HepG2 (cell line): ENCODE data around the gene PTGDR2. TPM values are rescaled to one million over a fixed set of nuclear protein-coding genes. Genes with fewer than 3 reads are reported as not detected.

Experiments
- ATAC-seq: fragments of 200-7000 bp; cut with Tn5 transposase; 3 replicates; pipeline ENCODE4 v1.9.1; 2020; ENCODE audit warnings: mild to moderate bottlenecking, moderate library complexity
- BruUV-seq: library from RNA; stranded (reverse); fragments of 400-500 nt; replicated peaks from 2 replicates; lab custom pipeline; 2021; lab: Mats Ljungman, UMichigan
- CTCF ChIA-PET: fragments of 300-600 bp; formaldehyde crosslinking; extraction: SDS; loops from one replicate; lab custom pipeline; 2021; ENCODE audit warnings: low total read pairs, inconsistent platforms, low intra/inter-chr PET ratio; lab: Yijun Ruan, JAX
- POLR2A ChIA-PET: fragments of 350-600 bp; sonication (Branson Sonifier 250); formaldehyde crosslinking; loops from one replicate; lab custom pipeline; 2020; ENCODE audit warnings: antibody characterized with exemption, inconsistent platforms; lab: Yijun Ruan, JAX
- DNase-seq: peaks from one replicate; pipeline ENCODE4 v3.0.0-alpha.2; 2015; ENCODE audit warnings: low spot score
- FAIRE-seq: peaks from 3 replicates; lab custom pipeline; 2011; peaks lifted over from hg19 to GRCh38; lab: Jason Lieb, UNC
- H2AFZ ChIP-seq: one replicate; pipeline ENCODE4 v1.6.1; 2011; ENCODE audit warnings: low read length, inconsistent platforms
- H3K27ac ChIP-seq: fragments of 300-600 bp; 3 replicates; pipeline ENCODE4 v1.8.0; 2011; ENCODE audit warnings: mixed run types, mild to moderate bottlenecking, mixed read lengths, low read length, inconsistent platforms; ENCODE audit not compliant: insufficient read depth; ENCODE audit errors: extremely low read length
- H3K27me3 ChIP-seq, 2 experiments: fragments of 200-600 bp in 1 of 2; 2 replicates in 1 of 2; 3 replicates in 1 of 2; pipeline versions ENCODE4 v1.6.0 to v1.8.0; 2011; ENCODE audit warnings: low read length in 2 of 2, mild to moderate bottlenecking in 2 of 2, moderate library complexity in 2 of 2, inconsistent platforms in 1 of 2; ENCODE audit not compliant: insufficient read depth in 2 of 2, control insufficient read depth in 1 of 2
- H3K36me3 ChIP-seq, 2 experiments: fragments of 200-600 bp in 1 of 2; replicated peaks in 1 of 2; 2 replicates in 1 of 2; 3 replicates in 1 of 2; pipeline versions ENCODE4 v1.5.1 to v1.8.0; 2011; ENCODE audit warnings: low read length in 2 of 2, inconsistent platforms in 1 of 2; ENCODE audit not compliant: insufficient read depth in 2 of 2, control insufficient read depth in 1 of 2
- H3K4me1 ChIP-seq: 2 replicates; pipeline ENCODE4 v1.5.1; 2012; ENCODE audit warnings: low read length, inconsistent platforms; ENCODE audit not compliant: insufficient read depth
- H3K4me2 ChIP-seq: 2 replicates; pipeline ENCODE4 v1.6.0; 2011; ENCODE audit warnings: low read depth, low read length, inconsistent platforms
- H3K4me3 ChIP-seq, 3 experiments: fragments of 200-600 bp in 1 of 3; sonication (generic), shearing (Covaris generic) in 1 of 3; replicated peaks in 1 of 3; 2 replicates each; pipeline ENCODE4 v1.5.1; 2011 to 2016; ENCODE audit warnings: low read length in 3 of 3, inconsistent platforms in 2 of 3, low read depth in 2 of 3, mild to moderate bottlenecking in 2 of 3, control low read depth in 1 of 3, mixed read lengths in 1 of 3; ENCODE audit not compliant: insufficient read depth in 1 of 3
- H3K79me2 ChIP-seq: one replicate; pipeline ENCODE4 v1.6.1; 2011; ENCODE audit warnings: low read length, inconsistent platforms; ENCODE audit not compliant: insufficient read depth
- H3K9ac ChIP-seq: 2 replicates; pipeline ENCODE4 v1.6.0; 2011; ENCODE audit warnings: mild to moderate bottlenecking, low read depth, low read length, inconsistent platforms; ENCODE audit not compliant: insufficient read depth
- H3K9me3 ChIP-seq: 2 replicates; pipeline ENCODE4 v1.5.1; 2012; ENCODE audit warnings: mild to moderate bottlenecking, low read length
- H4K20me1 ChIP-seq: 2 replicates; pipeline ENCODE4 v1.6.0; 2011; ENCODE audit warnings: inconsistent platforms, mild to moderate bottlenecking, low read length, moderate library complexity; ENCODE audit not compliant: insufficient read depth
- SALL1 ChIP-seq: sonication (generic); formaldehyde crosslinking; IDR thresholded peaks from 2 replicates; pipeline ENCODE4 v1.8.0; 2022; ENCODE audit warnings: mild to moderate bottlenecking, missing genetic modification reagents
- ZFX ChIP-seq: sonication (generic); formaldehyde crosslinking; IDR thresholded peaks from 2 replicates; pipeline ENCODE4 v1.4.0; 2020; ENCODE audit warnings: mild to moderate bottlenecking, low read depth, missing genetic modification reagents, moderate library complexity
- ZNF225 ChIP-seq: sonication (generic); formaldehyde crosslinking; IDR thresholded peaks from 2 replicates; pipeline ENCODE4 v1.4.0; 2020; ENCODE audit warnings: mild to moderate bottlenecking, missing genetic modification reagents
- ZNF263 ChIP-seq: sonication (generic); formaldehyde crosslinking; IDR thresholded peaks from 2 replicates; pipeline ENCODE4 v1.4.0; 2020; ENCODE audit warnings: missing genetic modification reagents
- ZSCAN30 ChIP-seq: sonication (generic); formaldehyde crosslinking; IDR thresholded peaks from 2 replicates; pipeline ENCODE4 v1.5.0; 2020; ENCODE audit warnings: mild to moderate bottlenecking, missing genetic modification reagents
- WGBS: methylation state at CpG from one replicate; pipeline ENCODE4 v1.1.6; 2017; ENCODE audit warnings: low lambda C conversion rate; 5-methylcytosine and 5-hydroxymethylcytosine counted together
- in situ Hi-C: cut with HindIII; loops from 2 replicates; pipeline ENCODE4 v1.10.0; 2017; ENCODE audit warnings: low pct_unique_long_range_greater_than_20kb; ENCODE audit not compliant: extremely low pct_ligation_motif_present
- intact Hi-C: fragments of 100-400 bp; cut with micrococcal nuclease; formaldehyde crosslinking; loops from one replicate; pipeline ENCODE4 v1.10.0; 2022; ENCODE audit not compliant: unreplicated experiment
- polyA plus RNA-seq, 8 experiments: library from polyadenylated mRNA; depleted of rRNA in 3 of 8; stranded (reverse) in 7 of 8; unstranded in 1 of 8; fragments of >200 nt; fragmentation: Illumina TruSeq in 4 of 8; extraction: Trizol in 4 of 8; gene quantifications; 2 replicates each; pipeline versions ENCODE4 v1.2.1 to v1.2.3, GENCODE V29; 2011 to 2016; ENCODE audit warnings: low read depth in 4 of 8, missing spikeins in 1 of 8, mixed read lengths in 1 of 8; ENCODE audit not compliant: insufficient read depth in 1 of 8
- total RNA-seq, 5 experiments: library from RNA; depleted of rRNA; stranded (reverse); fragments of >200 nt; fragmentation: Illumina TruSeq; extraction: Trizol; gene quantifications; 2 replicates each; pipeline ENCODE4 v1.2.3, GENCODE V29; 2016; ENCODE audit warnings: low read depth in 1 of 5
- TF ChIP-seq, protein P1 (sequence below): sonication (generic); formaldehyde crosslinking; IDR thresholded peaks from 2 replicates; pipeline ENCODE4 v1.5.1; 2020; ENCODE audit warnings: mild to moderate bottlenecking, missing genetic modification reagents, moderate library complexity
- TF ChIP-seq, protein P2 (sequence below): sonication (generic); formaldehyde crosslinking; IDR thresholded peaks from 2 replicates; pipeline ENCODE4 v1.4.0; 2020; ENCODE audit warnings: missing genetic modification reagents, mild to moderate bottlenecking, borderline replicate concordance

The PTGDR2 gene
- total and polyA plus RNA-seq, 2 of the 13 experiments (the other 11 are each of a cell fraction or from before 2014, with no cell fraction given): 1.9 to 2.5 TPM

DNA sequence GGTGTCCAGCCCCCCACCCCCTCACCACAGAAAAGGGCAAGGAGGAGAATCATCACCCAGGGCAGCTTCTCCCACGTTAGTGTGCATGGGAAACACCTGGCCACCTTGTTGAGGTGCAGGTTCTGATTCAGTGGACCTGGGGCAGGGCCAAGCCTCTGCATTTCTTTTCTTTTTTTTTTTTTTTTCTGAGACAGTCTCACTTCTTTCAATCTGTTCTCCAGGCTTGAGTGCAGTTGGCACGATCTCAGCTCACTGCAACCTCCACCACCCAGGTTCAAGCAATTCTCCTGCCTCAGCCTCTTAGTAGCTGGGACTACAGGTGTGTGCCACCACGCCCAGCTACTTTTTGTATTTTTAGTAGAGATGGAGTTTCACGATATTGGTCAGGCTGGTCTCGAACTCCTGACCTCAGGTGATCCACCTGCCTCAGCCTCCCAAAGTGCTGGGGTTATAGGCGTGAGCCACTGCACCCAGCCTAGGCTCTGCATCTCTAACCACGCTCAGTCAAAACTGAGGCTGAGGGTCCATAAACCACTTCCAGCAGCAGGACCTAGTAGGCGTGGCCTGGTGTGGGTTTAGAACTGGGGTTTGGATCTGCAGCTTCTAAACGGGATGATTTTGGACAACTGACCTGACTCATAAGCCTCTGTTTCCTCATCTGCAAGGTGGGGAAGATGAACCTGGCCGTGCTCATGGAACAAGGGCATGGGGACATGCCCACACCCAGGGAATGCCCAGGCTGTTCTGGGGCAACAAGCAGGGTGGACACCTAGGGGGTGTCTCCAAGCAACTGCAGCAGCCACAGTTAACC is 12.3 kb upstream of the PTGDR2 start:
- Histone ChIP-seq H3K9me3 (no peaks in the 10 kb centered on the region), H3K27me3 (peaks cover 0 to 14% of the 10 kb centered on the region in 2 experiments; a peak in 2 of 5 replicates), H4K20me1 (no peaks in the 10 kb centered on the region), H3K27ac (no peak overlapping the region), H2AFZ (no peak overlapping the region), H3K79me2 (no peaks in the 10 kb centered on the region), H3K9ac (no peak overlapping the region), H3K36me3 (no peaks in the 10 kb centered on the region), H3K4me3 (no peak overlapping the region), H3K4me1 (peaks cover 37% of the 10 kb centered on the region), H3K4me2 (no peak overlapping the region)
- DNase-seq (no peak), ATAC-seq (no peak), FAIRE-seq (no peak)
- ChIA-PET CTCF (no interaction called here), POLR2A (no interaction called here)
- intact Hi-C loops: no loop called here
- BruUV-seq: no TSS peak
- in situ Hi-C loops: no loop called here
- TF ChIP-seq ZSCAN30: no peak
- WGBS: 37% methylated on average over 5 of the region's 10 CpGs

DNA sequence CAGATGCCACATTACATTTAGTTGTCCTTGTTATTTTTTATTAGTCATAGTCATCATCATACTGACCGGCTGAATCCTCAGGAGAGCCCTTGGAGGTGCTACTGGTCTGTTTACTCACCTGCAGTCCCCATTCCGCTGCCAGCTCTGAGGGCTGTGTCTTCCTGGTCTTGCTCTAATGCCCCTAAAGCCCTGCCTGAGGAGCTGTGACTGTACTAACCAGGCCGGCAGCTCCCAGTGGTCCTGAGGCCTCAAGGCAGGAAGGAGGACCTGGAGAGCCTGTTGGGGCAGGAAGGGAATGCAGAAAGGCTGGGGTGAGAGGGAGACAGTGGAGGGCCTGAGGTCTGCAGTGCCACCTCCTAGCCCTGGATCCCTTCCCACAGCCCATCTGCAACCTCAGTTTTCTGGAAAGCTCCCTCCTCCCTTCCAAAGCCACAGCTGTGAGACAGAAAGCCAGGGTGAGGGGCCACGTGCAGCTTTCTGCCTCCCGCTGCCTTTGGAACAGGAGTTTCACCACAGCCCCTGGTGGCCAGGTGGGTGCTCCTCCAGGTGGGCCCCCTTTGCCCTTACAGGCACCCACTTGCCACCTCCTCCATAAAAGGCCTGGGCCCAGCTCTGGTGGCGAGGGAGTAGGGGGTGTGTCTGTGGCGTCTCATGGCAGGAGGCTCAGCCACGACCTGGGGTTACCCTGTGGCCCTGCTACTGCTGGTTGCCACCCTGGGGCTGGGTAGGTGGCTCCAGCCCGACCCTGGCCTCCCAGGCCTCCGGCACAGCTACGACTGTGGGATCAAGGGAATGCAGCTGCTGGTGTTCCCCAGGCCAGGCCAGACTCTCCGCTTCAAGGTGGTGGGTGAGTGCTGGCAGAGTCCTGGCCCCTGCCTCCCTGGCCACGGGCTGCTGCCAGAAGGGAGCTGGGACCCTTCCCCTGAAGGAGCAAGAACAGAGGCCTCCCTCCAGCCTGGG is 11.4 kb upstream of the PTGDR2 start, which contains the start of gene ZP1:
TSS of gene ZP1 (plus strand) at position 632 of the 960 bp plus-strand sequence. CDS start at position 652, 20 bp downstream.
- H3K9me3 ChIP-seq: no peaks in the 10 kb centered on the region
- in situ Hi-C loops (no loop called here), intact Hi-C loops (no loop called here)
- CTCF ChIA-PET: no interaction called here
- H3K4me3 ChIP-seq: no peak within 1 kb of the TSS; a peak in 1 of 6 replicates
- H3K9ac ChIP-seq: no peak within 1 kb of the TSS
- DNase-seq (no peak), ATAC-seq (peak; percentile 57), FAIRE-seq (no peak)
- no peak within 1 kb of the TSS for H2AFZ ChIP-seq
- BruUV-seq: no TSS peak
- peak within 1 kb of the TSS; percentile 25; the same call in 1 of the 2 replicates for H3K4me2 ChIP-seq
- H3K36me3 ChIP-seq: no peaks in the 10 kb centered on the region
- H4K20me1 ChIP-seq: no peaks in the 10 kb centered on the region
- no peak within 1 kb of the TSS for H3K27ac ChIP-seq
- H3K4me1 ChIP-seq: peaks cover 28% of the 10 kb centered on the region
- H3K27me3 ChIP-seq: peaks cover 0 to 14% of the 10 kb centered on the region in 2 experiments; a peak in 2 of 5 replicates
- WGBS: 6% methylated on average over 5 of the region's 13 CpGs
- no peaks in the 10 kb centered on the region for H3K79me2 ChIP-seq
- POLR2A ChIA-PET: no interaction called here
- TF ChIP-seq, protein P1, sequence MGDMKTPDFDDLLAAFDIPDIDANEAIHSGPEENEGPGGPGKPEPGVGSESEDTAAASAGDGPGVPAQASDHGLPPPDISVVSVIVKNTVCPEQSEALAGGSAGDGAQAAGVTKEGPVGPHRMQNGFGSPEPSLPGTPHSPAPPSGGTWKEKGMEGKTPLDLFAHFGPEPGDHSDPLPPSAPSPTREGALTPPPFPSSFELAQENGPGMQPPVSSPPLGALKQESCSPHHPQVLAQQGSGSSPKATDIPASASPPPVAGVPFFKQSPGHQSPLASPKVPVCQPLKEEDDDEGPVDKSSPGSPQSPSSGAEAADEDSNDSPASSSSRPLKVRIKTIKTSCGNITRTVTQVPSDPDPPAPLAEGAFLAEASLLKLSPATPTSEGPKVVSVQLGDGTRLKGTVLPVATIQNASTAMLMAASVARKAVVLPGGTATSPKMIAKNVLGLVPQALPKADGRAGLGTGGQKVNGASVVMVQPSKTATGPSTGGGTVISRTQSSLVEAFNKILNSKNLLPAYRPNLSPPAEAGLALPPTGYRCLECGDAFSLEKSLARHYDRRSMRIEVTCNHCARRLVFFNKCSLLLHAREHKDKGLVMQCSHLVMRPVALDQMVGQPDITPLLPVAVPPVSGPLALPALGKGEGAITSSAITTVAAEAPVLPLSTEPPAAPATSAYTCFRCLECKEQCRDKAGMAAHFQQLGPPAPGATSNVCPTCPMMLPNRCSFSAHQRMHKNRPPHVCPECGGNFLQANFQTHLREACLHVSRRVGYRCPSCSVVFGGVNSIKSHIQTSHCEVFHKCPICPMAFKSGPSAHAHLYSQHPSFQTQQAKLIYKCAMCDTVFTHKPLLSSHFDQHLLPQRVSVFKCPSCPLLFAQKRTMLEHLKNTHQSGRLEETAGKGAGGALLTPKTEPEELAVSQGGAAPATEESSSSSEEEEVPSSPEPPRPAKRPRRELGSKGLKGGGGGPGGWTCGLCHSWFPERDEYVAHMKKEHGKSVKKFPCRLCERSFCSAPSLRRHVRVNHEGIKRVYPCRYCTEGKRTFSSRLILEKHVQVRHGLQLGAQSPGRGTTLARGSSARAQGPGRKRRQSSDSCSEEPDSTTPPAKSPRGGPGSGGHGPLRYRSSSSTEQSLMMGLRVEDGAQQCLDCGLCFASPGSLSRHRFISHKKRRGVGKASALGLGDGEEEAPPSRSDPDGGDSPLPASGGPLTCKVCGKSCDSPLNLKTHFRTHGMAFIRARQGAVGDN: peak; percentile 50
- TF ChIP-seq, protein P2, sequence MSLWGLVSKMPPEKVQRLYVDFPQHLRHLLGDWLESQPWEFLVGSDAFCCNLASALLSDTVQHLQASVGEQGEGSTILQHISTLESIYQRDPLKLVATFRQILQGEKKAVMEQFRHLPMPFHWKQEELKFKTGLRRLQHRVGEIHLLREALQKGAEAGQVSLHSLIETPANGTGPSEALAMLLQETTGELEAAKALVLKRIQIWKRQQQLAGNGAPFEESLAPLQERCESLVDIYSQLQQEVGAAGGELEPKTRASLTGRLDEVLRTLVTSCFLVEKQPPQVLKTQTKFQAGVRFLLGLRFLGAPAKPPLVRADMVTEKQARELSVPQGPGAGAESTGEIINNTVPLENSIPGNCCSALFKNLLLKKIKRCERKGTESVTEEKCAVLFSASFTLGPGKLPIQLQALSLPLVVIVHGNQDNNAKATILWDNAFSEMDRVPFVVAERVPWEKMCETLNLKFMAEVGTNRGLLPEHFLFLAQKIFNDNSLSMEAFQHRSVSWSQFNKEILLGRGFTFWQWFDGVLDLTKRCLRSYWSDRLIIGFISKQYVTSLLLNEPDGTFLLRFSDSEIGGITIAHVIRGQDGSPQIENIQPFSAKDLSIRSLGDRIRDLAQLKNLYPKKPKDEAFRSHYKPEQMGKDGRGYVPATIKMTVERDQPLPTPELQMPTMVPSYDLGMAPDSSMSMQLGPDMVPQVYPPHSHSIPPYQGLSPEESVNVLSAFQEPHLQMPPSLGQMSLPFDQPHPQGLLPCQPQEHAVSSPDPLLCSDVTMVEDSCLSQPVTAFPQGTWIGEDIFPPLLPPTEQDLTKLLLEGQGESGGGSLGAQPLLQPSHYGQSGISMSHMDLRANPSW: no peak
- TF ChIP-seq ZNF225 (CRISPR knock-in tag): 0 out of 2 replicates have a peak, but pooled peaks have one; percentile 50
- TF ChIP-seq ZFX (CRISPR knock-in tag): peak; percentile 37; the same call in 1 of the 2 replicates
- 0 out of 2 replicates have a peak, but pooled peaks have one; percentile 18 for TF ChIP-seq ZNF263 (CRISPR knock-in tag)
- 0 out of 2 replicates have a peak, but pooled peaks have one; percentile 12 for TF ChIP-seq SALL1 (CRISPR knock-in tag)
